OCI-LY7 (cell line): Measurements from ENCODE around the gene LYRM2.

ENCODE experiments used
- CTCF ChIP-seq: fragments of 200-600 bp; sonication (generic); conservative IDR thresholded peaks from 2 replicates; pipeline ENCODE4 v1.5.1; 2014; ENCODE audit warnings: mild to moderate bottlenecking, antibody characterized with exemption, low read length, moderate library complexity, mixed read lengths
- EZH2phosphoT487 ChIP-seq: fragments of 200-600 bp; sonication (generic); IDR thresholded peaks from 2 replicates; pipeline ENCODE4 v1.6.1; 2018; ENCODE audit warnings: low read depth, borderline replicate concordance, mild to moderate bottlenecking, mixed run types, antibody characterized with exemption, low read length, moderate library complexity, mixed read lengths

- TF ChIP-seq CTCF (no peak), EZH2phosphoT487 (no peak)
Observed at GRCh38 chr6:89528866-89529265, 109.7 kb downstream of the LYRM2 start.
